ENCODE data around the gene RASGRP3. TPM values are rescaled to one million over a fixed set of nuclear protein-coding genes. Genes with fewer than 3 reads are reported as not detected.

The RASGRP3 gene
- total and polyA plus RNA-seq, 2 of the 13 experiments (the other 11 are each of a cell fraction or from before 2014, with no cell fraction given): 0.01 TPM; not detected in 1

- TF ChIP-seq ZNF510 (CRISPR knock-in tag; IDR thresholded peaks at IDR 0.05; ENCODE audit: low read depth) (no peak), SMAD9 (CRISPR knock-in tag; IDR thresholded peaks at IDR 0.05) (no peak), MXI1 (IDR thresholded peaks at IDR 0.05; ENCODE audit: borderline replicate concordance, low read depth, low read length) (no peak), ATM (IDR thresholded peaks at IDR 0.05; ENCODE audit: borderline replicate concordance) (no peak), TARDBP (CRISPR knock-in tag; IDR thresholded peaks at IDR 0.05) (no peak; the same call in 1 of the 2 replicates), SALL2 (CRISPR knock-in tag; IDR thresholded peaks at IDR 0.05) (no peak), FOXK1 (CRISPR knock-in tag; IDR thresholded peaks at IDR 0.05; ENCODE audit: borderline replicate concordance, low read depth) (0 out of 2 replicates have a peak, but pooled peaks have one; percentile 15), ZBTB3 (CRISPR knock-in tag; IDR thresholded peaks at IDR 0.05; ENCODE audit: borderline replicate concordance, low read depth) (no peak), ZBTB14 (CRISPR knock-in tag; IDR thresholded peaks at IDR 0.05) (no peak), MAF1 (CRISPR knock-in tag; IDR thresholded peaks at IDR 0.05; ENCODE audit: borderline replicate concordance) (no peak), JUN (CRISPR knock-in tag; IDR thresholded peaks at IDR 0.05) (no peak), ZNF432 (CRISPR knock-in tag; IDR thresholded peaks at IDR 0.05; ENCODE audit: borderline replicate concordance) (no peak), GATA4 (IDR thresholded peaks at IDR 0.05; ENCODE audit: borderline replicate concordance, low read depth) (no peak), HOXA5 (CRISPR knock-in tag; IDR thresholded peaks at IDR 0.05) (no peak), ZNF430 (CRISPR knock-in tag; IDR thresholded peaks at IDR 0.05) (0 out of 2 replicates have a peak, but pooled peaks have one; percentile 42), ZNF468 (CRISPR knock-in tag; IDR thresholded peaks at IDR 0.05) (no peak), REL (CRISPR knock-in tag; conservative IDR thresholded peaks at IDR 0.05) (no peak), ZNF646 (CRISPR knock-in tag; IDR thresholded peaks at IDR 0.05) (no peak), UBTF (CRISPR knock-in tag; IDR thresholded peaks at IDR 0.05) (no peak)
Observed at GRCh38 chr2:33475224-33476130, 972 bp upstream of the RASGRP3 start (continued).
